ENCODE results near the gene ZNF217. TPM values are rescaled to one million over a fixed set of nuclear protein-coding genes. Genes with fewer than 3 reads are reported as not detected.

Gene ZNF217
- total and polyA plus RNA-seq, 9 of the 15 experiments (the other 6 are each of a cell fraction or from before 2014, with no cell fraction given): 3.0 to 41.8 (median 16.8) TPM

GRCh38 chr20:53623454-53624211 is 30.0 kb upstream of the ZNF217 start (continued):
- TF ChIP-seq RFX7 (CRISPR knock-in tag; IDR thresholded peaks at IDR 0.05) (no peak), TAF9B (IDR thresholded peaks at IDR 0.05; ENCODE audit: partially characterized antibody) (peak; percentile 48), ERF (CRISPR knock-in tag; IDR thresholded peaks at IDR 0.05) (no peak), NFE2L1 (tag; IDR thresholded peaks at IDR 0.05; ENCODE audit: borderline replicate concordance, low read depth) (no peak), KAT8 (IDR thresholded peaks at IDR 0.05; ENCODE audit: low read depth) (peak; percentile 71; the same call in 1 of the 2 replicates), DLX4 (CRISPR knock-in tag; IDR thresholded peaks at IDR 0.05) (no peak), CBX5 (IDR thresholded peaks at IDR 0.05; ENCODE audit: borderline replicate concordance, low read depth) (no peak), ZNF644 (tag; IDR thresholded peaks at IDR 0.05; ENCODE audit: low read depth) (peak; percentile 84; the same call in 1 of the 2 replicates), CBFB (CRISPR knock-in tag; IDR thresholded peaks at IDR 0.05) (no peak), HDGF (IDR thresholded peaks at IDR 0.05) (no peak), MYBL2 (IDR thresholded peaks at IDR 0.05; ENCODE audit: low read depth) (no peak), MYBL2 (CRISPR knock-in tag; IDR thresholded peaks at IDR 0.05; ENCODE audit: borderline replicate concordance) (no peak), ZNF121 (CRISPR knock-in tag; conservative IDR thresholded peaks at IDR 0.05) (no peak), HEY1 (CRISPR knock-in tag; IDR thresholded peaks at IDR 0.05; ENCODE audit: borderline replicate concordance) (no peak), ZNF165 (CRISPR knock-in tag; IDR thresholded peaks at IDR 0.05; ENCODE audit: borderline replicate concordance) (no peak), HDAC3 (IDR thresholded peaks at IDR 0.05; ENCODE audit: borderline replicate concordance, partially characterized antibody) (peak; percentile 47), ZBTB8A (IDR thresholded peaks at IDR 0.05; ENCODE audit: partially characterized antibody) (no peak), WHSC1 (IDR thresholded peaks at IDR 0.05; ENCODE audit: low read length) (no peak), ZNF3 (CRISPR knock-in tag; IDR thresholded peaks at IDR 0.05) (no peak), RERE (CRISPR knock-in tag; IDR thresholded peaks at IDR 0.05; ENCODE audit: borderline replicate concordance) (no peak), EZH2 (IDR thresholded peaks at IDR 0.05; ENCODE audit: borderline replicate concordance, low read depth, low read length) (no peak), CREB3L1 (IDR thresholded peaks at IDR 0.05; ENCODE audit: borderline replicate concordance, low read depth) (no peak)
